Measurements from ENCODE around the gene CPLX3. TPM values are rescaled to one million over a fixed set of nuclear protein-coding genes. Genes with fewer than 3 reads are reported as not detected.

Gene CPLX3
- total RNA-seq, 1 experiment from 2014 or later = not detected

GRCh38 chr15:74802290-74802689 lies 24.1 kb upstream of the CPLX3 start:
- Mint-ChIP-seq H3K27ac (no peak overlapping the region), H3K4me1 (peaks cover 2 to 7% of the 10 kb centered on the region in 2 experiments), H3K9me3 (no peaks in the 10 kb centered on the region), H3K36me3 (ENCODE audit: insufficient read depth in 1 of 3, low read depth in 3 of 3) (peaks cover 11 to 34% (median 34%) of the 10 kb centered on the region in 3 experiments; a peak in 5 of 7 replicates), H3K27me3 (ENCODE audit: low read depth) (no peaks in the 10 kb centered on the region), H3K4me3 (no peak overlapping the region)
- Histone ChIP-seq H3K4ac (ENCODE audit: low read depth, low read length) (no peak overlapping the region), H3K4me1 (ENCODE audit: insufficient read depth, low read length) (no peaks in the 10 kb centered on the region), H2BK12ac (ENCODE audit: insufficient read length, low read depth, low read length) (no peak overlapping the region), H2BK120ac (ENCODE audit: low read depth, low read length, poor library complexity, severe bottlenecking) (no peak overlapping the region), H3K27ac (ENCODE audit: insufficient read length, low read depth, low read length) (no peak overlapping the region), H3K18ac (ENCODE audit: insufficient read length, low read depth, low read length) (no peak overlapping the region), H4K5ac (ENCODE audit: insufficient read length, low read depth, low read length) (no peak overlapping the region), H3T11ph (ENCODE audit: low read length) (no peak overlapping the region), H4K20me1 (ENCODE audit: control insufficient read depth, insufficient read depth, insufficient read length) (no peaks in the 10 kb centered on the region), H3K27me3 (ENCODE audit: insufficient read depth, low read length) (no peaks in the 10 kb centered on the region), H3K14ac (ENCODE audit: insufficient read depth, low read length) (no peak overlapping the region), H3K23ac (ENCODE audit: insufficient read length, low read depth, low read length) (no peak overlapping the region), H4K8ac (replicated peaks; ENCODE audit: insufficient read length, low read depth, low read length) (no peak overlapping the region), H2BK5ac (ENCODE audit: insufficient read length, low read length) (no peak overlapping the region), H3K79me2 (ENCODE audit: insufficient read depth, low read length) (no peaks in the 10 kb centered on the region), H3K9me3 (ENCODE audit: control insufficient read depth, low read depth, low read length) (no peaks in the 10 kb centered on the region), H3K79me1 (ENCODE audit: insufficient read depth, low read depth, low read length, poor library complexity, severe bottlenecking) (no peaks in the 10 kb centered on the region), H3K9ac (ENCODE audit: extremely low read depth, insufficient read length, low read length) (no peak overlapping the region), H3K56ac (ENCODE audit: insufficient read length, low read depth, low read length) (no peak overlapping the region), H3K4me2 (ENCODE audit: insufficient read depth, insufficient read length, low read length) (no peak overlapping the region), H2BK15ac (ENCODE audit: low read depth, low read length) (no peak overlapping the region), H2BK20ac (ENCODE audit: low read depth, low read length, poor library complexity, severe bottlenecking) (no peak overlapping the region), H4K91ac (ENCODE audit: insufficient read length, low read depth, low read length) (no peak overlapping the region), H2AFZ (ENCODE audit: low read length) (no peak overlapping the region), H2AK5ac (ENCODE audit: insufficient read length, low read length) (no peak overlapping the region), H3K23me2 (ENCODE audit: insufficient read length, low read depth, low read length, poor library complexity, severe bottlenecking) (no peaks in the 10 kb centered on the region)
- DNase-seq = no peak
- no CpG with 5 or more reads among the region's 20 CpGs for WGBS (ENCODE audit: extremely low coverage, insufficient read length, low lambda C conversion rate)
- TF ChIP-seq, protein P1, sequence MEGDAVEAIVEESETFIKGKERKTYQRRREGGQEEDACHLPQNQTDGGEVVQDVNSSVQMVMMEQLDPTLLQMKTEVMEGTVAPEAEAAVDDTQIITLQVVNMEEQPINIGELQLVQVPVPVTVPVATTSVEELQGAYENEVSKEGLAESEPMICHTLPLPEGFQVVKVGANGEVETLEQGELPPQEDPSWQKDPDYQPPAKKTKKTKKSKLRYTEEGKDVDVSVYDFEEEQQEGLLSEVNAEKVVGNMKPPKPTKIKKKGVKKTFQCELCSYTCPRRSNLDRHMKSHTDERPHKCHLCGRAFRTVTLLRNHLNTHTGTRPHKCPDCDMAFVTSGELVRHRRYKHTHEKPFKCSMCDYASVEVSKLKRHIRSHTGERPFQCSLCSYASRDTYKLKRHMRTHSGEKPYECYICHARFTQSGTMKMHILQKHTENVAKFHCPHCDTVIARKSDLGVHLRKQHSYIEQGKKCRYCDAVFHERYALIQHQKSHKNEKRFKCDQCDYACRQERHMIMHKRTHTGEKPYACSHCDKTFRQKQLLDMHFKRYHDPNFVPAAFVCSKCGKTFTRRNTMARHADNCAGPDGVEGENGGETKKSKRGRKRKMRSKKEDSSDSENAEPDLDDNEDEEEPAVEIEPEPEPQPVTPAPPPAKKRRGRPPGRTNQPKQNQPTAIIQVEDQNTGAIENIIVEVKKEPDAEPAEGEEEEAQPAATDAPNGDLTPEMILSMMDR (conservative IDR thresholded peaks at IDR 0.05) = no peak

Data from H9 (cell line).